Esophagus muscularis mucosa (tissue), 4 donors: ENCODE data around the gene SPAG7. TPM values are rescaled to one million over a fixed set of nuclear protein-coding genes. Genes with fewer than 3 reads are reported as not detected.
A peak's percentile ranks its signal among the peaks of the same experiment; 100 is the strongest.

Source experiments
- DNase-seq: peaks from one replicate; pipeline ENCODE4 v3.0.0-alpha.2; 2017; ENCODE audit errors: extremely low spot score
- H3K27ac ChIP-seq, 4 donors: fragments of 200-600 bp; sonication (generic); replicated peaks in 1 of 4; 1 replicate in 3 of 4; 2 replicates in 1 of 4; pipeline ENCODE4 v1.5.1; 2016 to 2019; ENCODE audit warnings: mild to moderate bottlenecking in 1 of 4
- H3K27me3 ChIP-seq, 4 donors: fragments of 200-600 bp; sonication (generic); one replicate each; pipeline versions ENCODE4 v1.5.1 to v1.6.0; 2016 to 2019
- H3K36me3 ChIP-seq, 4 donors: fragments of 200-600 bp; sonication (generic); one replicate each; pipeline ENCODE4 v1.5.1; 2016 to 2019
- H3K4me1 ChIP-seq, 4 donors: fragments of 200-600 bp; sonication (generic); one replicate each; pipeline ENCODE4 v1.5.1; 2016 to 2019
- H3K4me3 ChIP-seq, 4 donors: fragments of 200-600 bp; sonication (generic); 1 replicate in 2 of 4; 2 replicates in 2 of 4; pipeline ENCODE4 v1.5.1; 2016 to 2019; ENCODE audit warnings: mild to moderate bottlenecking in 4 of 4, moderate library complexity in 1 of 4
- H3K9me3 ChIP-seq, 4 donors: fragments of 200-600 bp; sonication (generic); 1 replicate in 3 of 4; 2 replicates in 1 of 4; pipeline ENCODE4 v1.5.1; 2016 to 2019
- POLR2A ChIP-seq: fragments of 450-650 bp; IDR thresholded peaks from one replicate; pipeline ENCODE4 v1.6.1; 2017; ENCODE audit warnings: antibody characterized with exemption, moderate library complexity, mild to moderate bottlenecking, low read depth
- POLR2AphosphoS5 ChIP-seq, 2 donors: sonication (generic); formaldehyde crosslinking; IDR thresholded peaks; one replicate each; pipeline ENCODE4 v1.6.1; 2017; ENCODE audit warnings: antibody characterized with exemption in 2 of 2
- WGBS: methylation state at CpG from one replicate; pipeline ENCODE4 v1.1.5; 2018; 5-methylcytosine and 5-hydroxymethylcytosine counted together
- intact Hi-C: fragments of 100-400 bp; cut with DNase I; formaldehyde crosslinking; loops from one replicate; pipeline ENCODE4 v1.15.1; 2023
- total RNA-seq, 4 donors: library from RNA; depleted of rRNA; stranded (reverse); fragments of >200 nt; gene quantifications; one replicate each; pipeline versions ENCODE4 v1.1.0 to v1.2.1, GENCODE V29; 2016
- TF ChIP-seq, protein P1 (sequence below), 3 experiments: fragments of 200-600 bp in 2 of 3; fragments of 450-650 bp in 1 of 3; sonication (generic) in 2 of 3; IDR thresholded peaks; one replicate each; pipeline ENCODE4 v1.5.1; 2017 to 2019; ENCODE audit warnings: antibody characterized with exemption in 3 of 3, mild to moderate bottlenecking in 2 of 3, moderate library complexity in 1 of 3

SPAG7 gene
- total RNA-seq, 4 donors from 2014 or later = 45.5 to 74.7 (median 63.6) TPM

DNA sequence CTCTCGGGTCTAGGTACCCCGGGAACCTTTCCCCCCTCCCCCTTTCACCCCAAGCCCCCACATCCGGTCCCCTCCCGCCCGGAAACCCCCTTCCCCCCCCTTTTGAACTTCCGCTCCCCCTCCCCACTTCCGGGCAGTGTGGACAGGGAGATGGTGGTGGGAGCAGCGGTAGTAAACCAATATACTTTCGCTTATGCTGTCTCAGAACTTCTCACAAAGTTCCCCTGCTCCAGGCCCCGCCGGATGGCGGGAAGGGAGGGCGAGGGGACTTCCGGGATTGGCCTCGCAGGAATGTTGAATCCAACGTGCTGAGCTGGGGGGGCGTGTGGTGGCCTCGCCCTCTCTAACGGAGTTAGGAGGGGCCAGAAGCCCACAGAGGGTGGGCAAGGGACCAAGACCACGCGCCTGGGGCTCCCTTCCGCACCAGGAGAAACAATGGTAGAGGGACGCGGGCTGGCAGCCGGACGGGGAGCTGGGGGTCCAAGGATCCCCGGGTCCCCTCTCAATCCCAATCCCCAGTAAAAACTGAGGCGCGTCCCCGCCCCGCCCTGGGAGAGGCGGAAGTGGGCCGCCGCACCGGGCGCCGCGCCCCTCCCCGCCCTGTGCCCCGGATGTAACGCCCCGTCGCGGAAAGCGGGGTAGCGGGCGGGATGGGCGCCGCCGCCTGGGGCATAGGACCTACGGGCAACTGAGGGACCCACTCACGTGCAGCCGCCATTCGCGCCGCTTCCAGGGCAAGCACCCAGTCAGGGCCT lies 20.0 kb downstream of the SPAG7 start:
- intact Hi-C loops = loop anchor here (2.0 kb wide), 1 partner anchor 19 kb away; the partner anchor contains the start of gene SPAG7
- peak; percentile 33 to 52 for TF ChIP-seq POLR2AphosphoS5 (IDR thresholded peaks at IDR 0.05)
- TF ChIP-seq, protein P1, sequence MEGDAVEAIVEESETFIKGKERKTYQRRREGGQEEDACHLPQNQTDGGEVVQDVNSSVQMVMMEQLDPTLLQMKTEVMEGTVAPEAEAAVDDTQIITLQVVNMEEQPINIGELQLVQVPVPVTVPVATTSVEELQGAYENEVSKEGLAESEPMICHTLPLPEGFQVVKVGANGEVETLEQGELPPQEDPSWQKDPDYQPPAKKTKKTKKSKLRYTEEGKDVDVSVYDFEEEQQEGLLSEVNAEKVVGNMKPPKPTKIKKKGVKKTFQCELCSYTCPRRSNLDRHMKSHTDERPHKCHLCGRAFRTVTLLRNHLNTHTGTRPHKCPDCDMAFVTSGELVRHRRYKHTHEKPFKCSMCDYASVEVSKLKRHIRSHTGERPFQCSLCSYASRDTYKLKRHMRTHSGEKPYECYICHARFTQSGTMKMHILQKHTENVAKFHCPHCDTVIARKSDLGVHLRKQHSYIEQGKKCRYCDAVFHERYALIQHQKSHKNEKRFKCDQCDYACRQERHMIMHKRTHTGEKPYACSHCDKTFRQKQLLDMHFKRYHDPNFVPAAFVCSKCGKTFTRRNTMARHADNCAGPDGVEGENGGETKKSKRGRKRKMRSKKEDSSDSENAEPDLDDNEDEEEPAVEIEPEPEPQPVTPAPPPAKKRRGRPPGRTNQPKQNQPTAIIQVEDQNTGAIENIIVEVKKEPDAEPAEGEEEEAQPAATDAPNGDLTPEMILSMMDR (IDR thresholded peaks at IDR 0.05) = no peak
- peaks cover 17 to 50% (median 42%) of the 10 kb centered on the region in 4 donors for H3K36me3 ChIP-seq
- 0% methylated on average over 15 of the region's 56 CpGs for WGBS
- no peaks in the 10 kb centered on the region for H3K27me3 ChIP-seq
- peaks cover 45 to 80% (median 74%) of the 10 kb centered on the region in 4 donors for H3K4me1 ChIP-seq
- peaks cover 0 to 2% (median 0%) of the 10 kb centered on the region in 4 donors for H3K9me3 ChIP-seq
- peak overlapping the region; percentile 94 to 100 (median 98) for H3K27ac ChIP-seq
- H3K4me3 ChIP-seq = peak overlapping the region; percentile 87 to 100 (median 100)
- DNase-seq = no peak

DNA sequence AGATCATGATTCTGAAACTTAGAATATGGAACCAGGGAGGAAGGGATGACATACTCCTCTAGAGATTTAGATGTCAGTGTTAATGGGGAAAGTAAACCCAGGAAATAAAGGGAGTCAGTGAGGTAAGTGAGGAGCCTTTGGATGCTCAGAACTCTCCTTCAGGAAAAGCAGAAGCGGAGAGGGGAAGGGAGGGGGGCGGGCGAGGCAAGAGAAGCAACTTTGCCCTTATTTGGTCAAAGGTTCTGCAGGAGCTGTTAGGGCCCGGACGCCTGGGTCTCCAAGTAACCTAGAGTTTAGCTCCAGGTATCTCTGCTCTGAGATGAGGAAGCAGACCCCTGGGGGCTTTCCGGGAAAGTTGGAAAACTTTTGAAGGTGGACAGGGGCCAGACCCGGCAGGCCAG lies 20.6 kb downstream of the SPAG7 start:
- TF ChIP-seq, protein P1 (IDR thresholded peaks at IDR 0.05) = no peak
- no peak for TF ChIP-seq POLR2A
- Histone ChIP-seq H3K36me3 (peaks cover 17 to 55% (median 47%) of the 10 kb centered on the region in 4 donors), H3K4me1 (peaks cover 45 to 85% (median 78%) of the 10 kb centered on the region in 4 donors), H3K27me3 (no peaks in the 10 kb centered on the region), H3K27ac (peak overlapping the region; percentile 94 to 100 (median 98)), H3K9me3 (peaks cover 0 to 2% (median 0%) of the 10 kb centered on the region in 4 donors), H3K4me3 (peak overlapping the region; percentile 87 to 100 (median 100))
- DNase-seq = no peak
- 1% methylated on average over 7 of the region's 7 CpGs for WGBS
- intact Hi-C loops = no loop called here

DNA sequence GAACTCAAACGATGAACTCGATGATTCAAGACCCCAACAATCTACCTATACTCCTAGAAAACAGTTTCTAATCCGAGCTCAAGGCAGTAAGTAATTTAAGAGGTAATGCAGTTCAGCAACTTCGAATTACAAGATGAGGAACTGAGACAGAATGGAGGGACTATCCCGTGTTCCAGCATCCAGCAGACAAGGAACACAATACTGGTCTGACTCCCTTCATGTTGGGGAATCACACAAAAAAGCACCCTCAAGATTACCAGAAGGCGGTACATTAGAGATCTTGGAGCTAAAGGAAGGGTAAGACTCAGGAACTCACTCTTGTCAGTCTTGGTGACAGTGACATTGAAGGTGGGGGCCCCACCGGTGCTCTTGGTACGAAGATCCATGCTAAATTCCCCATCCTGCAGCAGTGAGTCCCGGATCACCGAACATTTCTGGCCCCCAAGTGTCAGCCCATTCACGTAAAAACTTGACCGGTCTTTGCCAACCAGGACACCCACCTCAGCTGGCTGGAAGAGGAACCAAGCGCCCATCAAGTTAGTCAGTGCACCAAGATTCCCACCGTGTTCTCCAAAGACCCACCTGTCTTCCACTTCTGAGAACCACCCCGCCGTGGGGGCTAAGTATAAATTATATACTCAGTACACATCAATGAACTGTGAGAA lies 21.2 kb downstream of the SPAG7 start:
- Histone ChIP-seq H3K9me3 (peaks cover 0 to 2% (median 0%) of the 10 kb centered on the region in 4 donors), H3K4me1 (peaks cover 49 to 85% (median 78%) of the 10 kb centered on the region in 4 donors), H3K4me3 (peak overlapping the region; percentile 87 to 100 (median 100)), H3K27ac (peak overlapping the region; percentile 94 to 100 (median 98)), H3K36me3 (peaks cover 17 to 57% (median 50%) of the 10 kb centered on the region in 4 donors), H3K27me3 (no peaks in the 10 kb centered on the region)
- intact Hi-C loops = no loop called here
- TF ChIP-seq POLR2A = no peak
- TF ChIP-seq, protein P1 (IDR thresholded peaks at IDR 0.05) = no peak
- no peak for TF ChIP-seq POLR2AphosphoS5 (IDR thresholded peaks at IDR 0.05)
- 24% methylated on average over 12 of the region's 16 CpGs for WGBS
- DNase-seq = no peak

DNA sequence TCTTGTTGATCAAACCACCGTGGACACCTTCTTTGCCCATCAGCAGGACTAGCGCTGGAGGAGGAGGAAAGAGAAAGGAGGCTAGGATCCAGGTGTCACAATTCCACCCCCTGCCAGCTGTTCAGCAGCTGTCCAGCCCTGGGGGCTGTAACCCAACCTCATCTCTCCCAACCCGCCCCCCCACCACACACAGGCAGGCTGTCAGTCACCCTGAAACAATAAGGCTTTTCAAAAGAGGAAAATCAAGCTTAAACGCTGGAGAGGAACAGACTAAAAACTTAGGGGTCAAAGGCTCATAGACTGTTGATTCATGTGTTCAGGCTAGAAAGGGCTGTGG lies 21.7 kb downstream of the SPAG7 start:
- H3K27me3 ChIP-seq = no peaks in the 10 kb centered on the region
- H3K27ac ChIP-seq = peak overlapping the region; percentile 94 to 100 (median 98)
- peak overlapping the region; percentile 87 to 100 (median 100) for H3K4me3 ChIP-seq
- TF ChIP-seq POLR2A (no peak), POLR2AphosphoS5 (IDR thresholded peaks at IDR 0.05) (no peak)
- TF ChIP-seq, protein P1 (IDR thresholded peaks at IDR 0.05) = no peak
- H3K9me3 ChIP-seq = peaks cover 0 to 2% (median 0%) of the 10 kb centered on the region in 4 donors
- peaks cover 17 to 57% (median 50%) of the 10 kb centered on the region in 4 donors for H3K36me3 ChIP-seq
- WGBS = 29% methylated on average over 3 of the region's 4 CpGs
- intact Hi-C loops = no loop called here
- peaks cover 49 to 85% (median 78%) of the 10 kb centered on the region in 4 donors for H3K4me1 ChIP-seq
- DNase-seq = no peak
